LoVo (cell line): ENCODE data around the gene CCDC138.

ENCODE experiments used
- DNase-seq: peaks from one replicate; pipeline ENCODE4 v3.0.0-alpha.2; 2016; ENCODE audit warnings: low spot score

Gene CCDC138

DNA sequence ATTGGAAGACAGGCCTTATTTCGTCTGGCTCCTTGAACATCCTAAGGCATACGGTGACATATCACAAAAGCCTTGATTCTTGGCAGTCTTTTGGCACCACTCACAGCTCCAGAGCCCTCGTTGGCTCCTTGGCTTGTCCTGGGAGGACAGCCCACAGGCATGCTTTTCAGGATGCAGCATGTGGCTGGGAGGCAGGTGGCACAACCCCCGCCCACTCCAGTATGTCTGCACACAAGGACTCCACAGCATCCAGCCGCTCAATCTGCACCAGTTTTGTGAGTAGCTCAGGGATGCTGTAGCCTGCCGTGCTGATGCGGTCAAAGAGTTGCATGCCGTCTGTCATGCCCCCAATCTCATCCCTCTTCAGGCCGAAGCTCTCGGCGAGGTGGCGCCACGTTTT is 110.2 kb downstream of the CCDC138 start:
- no peak for DNase-seq

DNA sequence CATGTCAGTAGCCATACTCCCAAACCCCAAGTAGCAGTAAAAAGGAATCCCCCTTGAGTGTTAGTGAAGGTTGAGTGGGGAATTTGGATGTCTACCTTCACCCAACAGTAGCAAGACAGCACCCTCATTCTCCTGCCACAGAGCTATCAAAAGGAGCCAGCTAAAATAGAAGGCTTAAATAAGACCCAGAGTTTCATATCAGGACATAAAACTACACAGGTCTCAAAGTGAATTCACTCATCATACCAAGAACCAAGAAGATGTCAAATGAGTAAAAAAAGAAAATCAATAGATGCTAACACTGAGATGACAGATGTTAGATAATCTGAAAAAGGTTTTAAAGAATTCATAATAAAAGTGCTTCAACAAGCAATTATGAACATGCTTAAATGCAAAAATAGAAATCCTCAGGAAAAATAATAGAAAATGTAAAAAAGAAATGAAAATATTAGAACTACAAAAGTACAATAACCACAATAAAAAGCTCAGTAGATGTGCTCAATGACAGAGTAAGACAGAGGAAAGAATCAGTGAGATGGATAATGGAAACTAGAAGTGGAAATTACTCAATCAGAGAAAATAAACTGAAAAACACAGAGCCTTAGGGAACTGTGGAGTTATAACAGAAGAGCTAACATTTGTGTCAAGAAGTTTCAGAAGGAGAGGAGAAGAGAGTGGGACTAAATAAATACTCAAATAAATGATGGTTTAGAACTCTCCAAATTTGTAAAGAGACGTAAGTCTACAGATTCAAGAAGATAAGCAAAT is 111.9 kb downstream of the CCDC138 start:
- no peak for DNase-seq

DNA sequence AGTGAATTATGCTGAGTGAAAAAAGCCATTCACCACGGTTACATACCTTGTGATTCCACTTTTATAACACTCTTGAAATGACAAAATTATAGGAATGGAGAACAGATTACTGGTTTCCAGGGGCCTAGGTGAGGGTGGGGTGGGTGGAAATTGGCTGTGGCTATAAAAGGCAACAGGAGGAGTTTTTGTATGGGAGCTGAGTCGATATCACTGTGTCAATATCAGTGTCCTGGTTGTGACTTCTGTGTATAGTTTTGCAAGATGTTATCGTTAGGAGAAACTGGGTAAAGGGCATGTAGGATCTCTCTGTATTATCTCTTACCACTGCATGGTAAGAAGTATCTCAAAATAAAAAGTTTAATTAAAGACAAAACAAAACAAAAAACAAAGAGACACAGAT is 118.1 kb downstream of the CCDC138 start:
- DNase-seq: no peak

DNA sequence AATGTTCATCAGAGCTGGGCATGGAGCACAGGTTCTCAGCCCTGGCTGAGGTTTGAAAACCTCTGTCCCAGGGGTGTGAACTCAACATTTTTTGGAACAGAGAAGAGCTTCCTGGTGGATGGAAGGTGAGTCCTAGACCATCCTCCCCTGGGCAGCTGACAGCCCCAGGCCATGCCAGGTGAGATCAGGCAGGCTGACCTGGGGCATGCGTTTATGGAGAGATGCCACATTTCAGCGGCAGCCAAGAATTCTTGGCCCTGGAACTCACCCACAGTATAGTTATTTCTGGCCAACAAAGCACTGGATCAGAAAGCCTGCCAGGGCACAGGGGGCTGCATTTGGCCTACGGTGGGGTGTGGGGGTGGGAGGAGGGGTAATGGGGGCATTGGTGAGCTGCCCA is 118.6 kb downstream of the CCDC138 start:
- DNase-seq: no peak

DNA sequence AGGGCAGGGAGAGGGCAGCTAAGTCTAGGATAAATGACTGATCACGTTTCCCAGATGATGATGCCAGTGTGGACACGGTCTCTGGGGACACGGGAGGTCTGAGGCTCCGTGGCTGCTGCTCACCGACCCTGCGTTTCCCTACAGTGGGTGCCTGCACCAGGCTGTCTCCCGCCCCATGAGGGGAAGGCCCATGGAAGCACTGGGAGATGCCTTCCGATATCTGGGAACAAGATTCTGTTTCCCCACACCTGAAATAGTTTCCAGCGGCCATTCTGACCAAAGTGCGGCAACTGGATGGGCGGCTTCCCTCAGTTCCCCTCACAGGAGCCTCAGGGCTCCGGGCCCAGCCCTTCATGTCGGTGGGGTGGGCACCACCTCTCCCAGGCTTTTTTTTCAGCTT is 119.3 kb downstream of the CCDC138 start:
- DNase-seq: no peak

DNA sequence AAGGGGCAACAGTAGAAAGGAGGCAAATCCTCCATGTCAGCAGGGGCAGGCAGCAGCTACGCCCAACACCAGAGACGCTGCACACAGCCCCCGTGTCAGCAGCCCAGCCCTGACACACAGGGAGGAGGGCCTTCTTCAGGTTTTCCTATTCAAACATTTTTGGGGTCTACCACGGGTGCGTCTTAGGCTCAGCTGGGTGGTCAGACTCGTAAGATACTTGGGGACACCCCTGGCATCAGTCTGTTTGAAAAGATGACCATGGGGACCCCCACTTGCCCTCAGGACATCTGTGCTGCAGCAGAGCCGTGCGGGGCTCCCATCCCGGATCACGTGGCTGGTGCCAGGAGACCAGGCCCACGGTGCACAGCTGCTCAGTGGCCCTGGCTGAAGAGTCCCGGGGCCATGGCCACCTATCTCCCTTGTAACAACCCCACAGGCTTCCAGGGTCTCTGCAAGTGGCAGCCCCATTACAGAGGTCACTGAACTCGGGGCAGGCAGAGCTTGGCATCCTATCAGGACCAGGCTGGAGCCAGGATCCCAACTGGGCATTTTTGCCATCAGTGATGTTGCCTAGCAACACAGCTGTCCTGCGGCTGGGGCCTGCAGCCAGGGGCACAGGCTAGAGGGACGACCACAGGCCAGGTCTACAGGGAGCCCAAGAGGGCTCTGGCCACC is 120.0 kb downstream of the CCDC138 start:
- DNase-seq: no peak

DNA sequence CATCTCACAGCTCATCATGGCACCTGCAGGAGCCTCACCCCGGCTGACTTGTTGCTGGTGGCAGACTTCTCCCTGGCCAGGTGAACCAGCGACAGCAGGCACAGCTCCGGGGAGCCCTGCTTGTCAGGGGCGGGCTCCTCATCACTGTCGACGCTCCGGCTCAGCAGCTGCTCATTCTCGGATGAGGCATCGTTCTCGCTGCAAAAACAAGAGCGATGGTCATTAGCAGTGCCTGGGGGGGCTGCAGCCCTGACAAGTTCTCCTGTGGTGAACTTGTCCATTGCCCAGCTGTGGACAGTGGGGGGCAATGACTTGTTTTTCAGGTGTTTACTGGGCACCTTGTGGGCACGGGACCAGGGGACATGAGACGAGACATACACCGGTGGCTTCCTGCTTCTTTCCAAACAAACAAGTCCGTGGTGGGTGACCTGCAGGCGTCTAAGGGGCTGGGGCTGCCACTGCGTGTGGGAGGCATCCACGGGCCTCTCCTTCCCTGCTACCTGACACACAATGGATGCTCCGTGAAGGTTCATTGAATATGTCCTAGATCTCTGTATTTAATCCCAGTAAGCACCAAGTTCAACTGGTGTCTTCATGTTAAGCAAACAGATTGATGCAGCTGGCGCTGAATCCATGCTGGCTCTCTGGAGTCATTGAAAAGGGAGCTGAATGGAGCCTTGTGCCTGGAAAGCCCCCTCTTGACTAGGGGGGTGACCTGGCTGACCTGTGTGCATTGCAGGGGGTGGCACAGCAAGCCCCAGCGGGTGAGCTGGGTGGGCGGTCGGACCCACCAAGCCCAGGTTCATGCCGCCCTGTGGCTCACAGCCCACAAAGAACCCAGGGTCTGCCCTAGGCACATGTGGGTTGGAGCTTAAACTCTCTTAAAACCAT is 121.5 kb downstream of the CCDC138 start:
- DNase-seq: no peak

DNA sequence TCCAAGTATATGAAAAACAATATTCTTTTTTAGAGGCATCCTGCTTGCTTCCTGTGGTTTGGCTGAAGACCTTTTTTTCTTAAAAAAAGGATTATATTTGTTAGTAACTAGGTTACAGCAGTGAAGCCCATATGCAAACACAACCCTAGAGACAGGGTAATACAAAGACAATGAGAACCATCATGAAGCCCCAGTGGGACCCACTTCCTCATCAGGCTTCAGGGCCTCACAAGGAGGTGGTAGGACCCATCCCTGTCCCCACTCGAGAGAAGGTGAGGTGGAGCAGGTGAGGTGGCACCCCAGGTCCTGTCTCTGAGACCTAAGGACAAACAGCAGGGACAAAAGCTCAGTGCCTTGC is 122.1 kb downstream of the CCDC138 start:
- DNase-seq: no peak

DNA sequence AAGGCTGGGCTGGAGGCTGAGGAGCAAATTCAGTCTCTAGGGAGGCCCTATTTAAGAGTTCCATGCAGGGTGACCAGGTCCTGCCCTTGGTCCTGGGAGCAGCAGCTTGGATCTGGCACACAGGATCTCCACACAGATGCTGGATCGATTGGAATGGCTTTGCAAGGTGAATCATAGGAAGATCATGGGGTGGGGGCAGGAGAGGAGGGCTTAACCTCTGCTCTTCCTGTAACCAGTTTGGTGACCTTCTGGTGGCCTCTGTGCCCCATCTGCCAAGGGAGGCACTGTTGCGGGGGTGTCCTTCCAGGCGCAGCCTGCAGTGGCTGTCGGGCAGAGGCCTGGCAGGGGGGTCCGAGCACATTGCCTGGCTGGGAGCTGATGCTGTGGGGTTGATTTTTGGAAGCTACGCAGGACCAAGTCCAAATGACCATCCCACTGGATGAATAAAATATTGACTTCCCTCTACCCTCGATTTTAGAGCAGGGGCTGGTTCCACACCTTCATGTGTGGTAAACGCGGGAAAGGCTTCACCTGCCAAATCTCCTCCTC is 122.8 kb downstream of the CCDC138 start:
- no peak for DNase-seq

DNA sequence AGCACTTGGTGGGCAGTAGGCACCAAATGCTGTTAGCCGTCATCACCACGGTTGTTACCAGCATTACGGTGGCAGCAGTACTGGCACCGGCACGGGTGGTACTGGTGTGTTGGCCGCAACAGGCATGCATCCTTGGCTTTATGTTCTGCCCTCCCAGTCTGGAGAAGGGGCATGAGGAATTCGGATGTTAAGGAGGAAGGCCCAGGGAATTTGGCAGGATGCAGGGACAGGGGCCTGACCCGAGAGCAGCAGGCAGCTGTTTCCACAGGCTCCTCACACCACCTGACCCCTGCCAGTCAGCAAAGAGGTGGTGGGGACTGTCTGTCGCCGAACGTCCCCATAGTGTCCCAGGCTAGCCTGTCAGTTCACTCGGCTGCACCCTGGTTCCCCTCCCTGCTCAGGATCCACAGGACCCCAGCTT is 123.5 kb downstream of the CCDC138 start:
- no peak for DNase-seq

DNA sequence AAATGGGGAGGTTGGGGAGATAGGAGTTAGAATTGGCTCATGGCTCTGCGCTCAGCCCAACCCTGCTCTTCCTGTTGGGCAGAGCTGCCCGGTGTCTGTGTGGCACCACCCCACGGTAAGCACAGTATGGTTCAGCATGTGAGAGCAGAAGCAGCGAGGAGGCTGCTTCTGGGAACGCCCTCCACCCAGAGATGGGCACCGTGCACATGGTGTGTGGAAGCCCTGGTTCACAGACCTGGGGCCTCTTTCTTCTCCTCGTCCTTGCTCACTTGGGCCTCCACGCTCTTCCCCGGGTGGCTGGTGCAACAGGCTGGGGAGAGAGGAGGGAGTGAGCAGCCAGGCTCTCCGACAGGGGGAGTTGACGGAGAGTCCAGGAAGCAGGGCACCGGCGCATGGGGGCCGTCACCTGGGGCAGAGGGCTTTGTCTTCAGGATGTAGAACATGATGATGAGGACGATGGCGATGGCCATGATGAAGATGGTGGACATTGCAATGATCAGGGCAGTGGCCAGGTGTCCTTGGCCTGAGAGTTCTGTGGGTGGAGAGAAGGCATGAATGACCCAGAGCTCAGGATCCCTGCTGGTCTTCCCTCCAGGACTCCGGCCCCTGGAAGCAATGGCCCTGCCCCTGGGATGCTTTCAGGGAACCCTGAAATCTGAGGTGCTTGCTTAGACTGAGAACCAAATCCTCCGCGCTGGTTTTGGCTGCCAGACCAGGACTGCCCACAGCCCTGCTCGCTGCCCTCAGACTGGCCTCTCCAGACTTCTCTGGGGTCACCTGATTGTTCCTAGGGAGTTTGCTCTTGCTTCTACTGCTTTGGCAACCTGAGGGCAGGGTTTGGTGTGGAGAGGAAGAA is 124.2 kb downstream of the CCDC138 start:
- DNase-seq: no peak

DNA sequence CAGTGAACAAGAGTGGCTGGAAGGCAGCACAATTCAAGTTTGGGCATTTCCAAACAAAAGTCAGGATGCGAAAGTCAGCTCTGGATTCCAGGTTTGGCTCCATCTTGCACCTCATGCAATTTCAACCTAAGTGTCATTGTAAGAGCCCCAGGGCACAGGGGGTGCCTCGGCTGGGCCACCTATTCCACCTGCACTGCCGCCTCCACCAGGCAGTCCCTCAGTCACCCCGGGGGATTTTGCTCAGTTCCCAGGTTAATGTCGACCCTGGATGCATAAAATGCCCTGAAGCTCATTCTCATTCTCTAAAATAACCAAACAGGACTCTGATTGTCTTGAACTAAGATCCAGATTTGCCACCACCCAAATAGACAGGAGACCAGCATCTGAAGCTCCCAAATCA is 124.8 kb downstream of the CCDC138 start:
- DNase-seq: no peak

DNA sequence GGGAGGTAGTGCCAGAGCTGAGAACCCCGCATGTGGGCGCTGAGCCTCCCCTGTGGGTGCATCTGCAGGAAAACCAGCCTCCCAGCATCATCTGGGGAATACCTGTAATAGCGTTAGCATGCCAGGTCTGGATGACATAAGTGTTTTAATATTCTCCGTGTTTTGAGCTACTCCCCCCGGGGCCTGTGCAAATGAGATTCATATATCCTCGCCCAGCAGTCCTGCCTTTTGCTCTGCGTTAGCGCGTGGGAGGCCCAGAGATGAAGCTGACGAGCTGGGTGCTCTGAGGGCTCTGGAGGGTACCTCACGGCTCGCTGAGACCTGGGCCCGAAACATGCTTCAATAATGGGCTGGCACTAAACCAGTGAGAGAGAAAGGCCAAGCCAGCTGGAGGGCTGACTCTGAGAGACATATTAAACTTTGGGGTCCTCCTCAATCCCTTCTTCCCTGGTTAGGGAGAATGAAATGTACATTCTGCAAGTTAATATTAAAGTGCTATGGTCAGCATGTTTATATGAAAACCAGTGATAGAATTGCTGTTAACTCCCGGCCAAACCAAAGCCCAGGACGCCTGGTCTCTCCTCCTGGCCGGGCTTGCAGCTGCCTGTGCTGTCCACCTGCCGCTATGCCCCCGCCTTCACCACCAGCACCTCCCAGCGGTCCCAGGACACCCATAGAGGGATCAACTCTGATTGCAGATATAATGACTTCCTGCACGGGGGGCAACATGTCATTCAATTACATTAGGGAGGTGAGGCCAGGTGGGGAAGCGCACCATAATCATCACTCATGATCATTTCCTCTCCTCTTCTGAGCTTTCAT is 125.4 kb downstream of the CCDC138 start:
- no peak for DNase-seq

DNA sequence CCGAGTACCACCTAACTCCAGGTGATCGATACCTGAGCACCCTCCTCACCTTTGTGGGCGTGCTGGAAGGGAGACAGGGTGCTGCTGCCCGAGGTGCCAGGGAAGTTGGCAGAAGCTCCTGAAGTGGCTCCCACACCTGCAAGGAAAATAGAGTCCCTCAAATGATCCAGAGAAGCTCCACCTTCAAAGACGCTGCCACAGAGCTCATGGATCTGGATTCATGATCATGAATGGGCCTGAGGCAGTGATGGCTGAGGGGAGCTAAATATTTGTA is 126.0 kb downstream of the CCDC138 start:
- no peak for DNase-seq

DNA sequence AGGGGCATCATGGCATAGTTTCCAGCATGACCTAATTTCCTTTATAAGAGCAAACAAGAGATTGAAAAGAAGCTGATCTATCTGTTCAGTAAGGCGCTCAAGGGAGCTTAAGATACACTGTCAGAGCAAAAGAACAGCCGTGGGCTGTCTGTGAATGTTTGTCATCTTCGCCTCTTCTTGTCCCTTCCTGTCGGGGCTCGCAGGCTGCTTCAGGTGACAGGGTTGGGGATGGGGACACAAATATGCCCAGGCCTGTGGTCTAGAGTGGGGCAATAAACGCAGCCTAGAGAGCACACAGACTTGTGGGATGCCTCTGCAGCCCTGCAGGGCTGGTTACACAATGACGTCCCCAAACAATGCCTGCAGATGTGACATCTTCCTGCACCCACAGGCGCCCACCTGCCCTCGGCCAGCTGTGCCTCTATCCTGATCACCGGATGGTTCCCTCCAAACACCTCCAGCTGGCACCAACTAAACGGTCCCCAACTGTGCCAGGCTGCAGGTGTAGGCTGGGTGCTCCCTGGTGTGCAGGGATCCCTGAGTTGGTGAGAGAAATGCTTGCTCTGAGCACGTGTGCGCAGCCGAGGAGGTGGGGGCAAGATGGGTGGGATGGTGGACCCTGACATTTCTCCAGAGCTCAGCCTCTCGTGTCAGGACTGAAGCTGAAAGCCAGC is 129.7 kb downstream of the CCDC138 start:
- DNase-seq: no peak

DNA sequence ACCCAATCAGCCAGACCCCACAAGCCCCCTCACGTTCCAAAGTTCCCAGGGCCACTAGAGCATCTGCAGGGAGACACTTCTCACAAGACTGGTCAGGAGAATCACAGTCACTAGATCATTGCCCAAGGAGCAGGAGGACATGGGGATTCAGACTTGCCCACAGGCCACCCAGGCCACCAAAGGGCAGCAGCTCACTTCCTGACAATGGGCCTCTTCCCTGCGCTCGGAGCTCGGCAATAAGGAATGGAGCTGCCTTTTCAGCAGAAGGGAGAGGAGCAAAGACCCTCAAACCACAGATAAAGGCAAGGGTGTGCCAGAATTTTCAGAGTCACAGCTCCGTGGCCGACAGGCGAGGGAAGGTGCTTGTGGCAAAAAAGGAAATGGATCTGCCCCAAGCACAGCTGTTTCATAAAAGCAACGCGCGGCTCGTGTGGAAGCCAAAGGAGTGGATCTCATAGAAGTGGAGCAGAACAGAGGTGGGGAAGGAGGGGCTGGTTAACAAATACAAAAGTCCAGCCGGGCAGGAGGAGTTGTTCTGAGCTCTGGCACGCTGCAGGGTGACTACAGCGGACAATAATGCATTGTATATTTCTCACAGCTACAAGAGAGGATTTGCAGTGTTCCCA is 130.3 kb downstream of the CCDC138 start:
- DNase-seq: no peak

DNA sequence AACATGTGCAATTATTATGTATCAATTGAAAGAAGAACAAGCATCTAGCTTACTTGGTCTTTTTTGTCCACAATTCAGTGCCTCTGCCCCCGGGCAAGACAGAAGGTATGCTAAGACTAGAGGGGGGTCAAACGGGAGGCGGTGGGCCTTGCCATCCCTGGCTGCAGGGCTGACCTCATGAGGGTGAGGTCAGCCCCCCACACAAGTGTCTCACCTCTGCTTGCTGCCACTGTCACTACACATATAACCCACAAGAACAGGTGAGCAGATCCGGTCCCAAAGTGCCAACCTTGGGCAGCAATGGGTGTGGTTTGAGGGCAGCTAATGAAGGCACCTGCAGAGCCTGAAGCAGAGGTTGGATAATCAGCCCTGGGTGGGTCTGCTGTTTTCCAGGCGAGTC is 131.0 kb downstream of the CCDC138 start:
- no peak for DNase-seq

DNA sequence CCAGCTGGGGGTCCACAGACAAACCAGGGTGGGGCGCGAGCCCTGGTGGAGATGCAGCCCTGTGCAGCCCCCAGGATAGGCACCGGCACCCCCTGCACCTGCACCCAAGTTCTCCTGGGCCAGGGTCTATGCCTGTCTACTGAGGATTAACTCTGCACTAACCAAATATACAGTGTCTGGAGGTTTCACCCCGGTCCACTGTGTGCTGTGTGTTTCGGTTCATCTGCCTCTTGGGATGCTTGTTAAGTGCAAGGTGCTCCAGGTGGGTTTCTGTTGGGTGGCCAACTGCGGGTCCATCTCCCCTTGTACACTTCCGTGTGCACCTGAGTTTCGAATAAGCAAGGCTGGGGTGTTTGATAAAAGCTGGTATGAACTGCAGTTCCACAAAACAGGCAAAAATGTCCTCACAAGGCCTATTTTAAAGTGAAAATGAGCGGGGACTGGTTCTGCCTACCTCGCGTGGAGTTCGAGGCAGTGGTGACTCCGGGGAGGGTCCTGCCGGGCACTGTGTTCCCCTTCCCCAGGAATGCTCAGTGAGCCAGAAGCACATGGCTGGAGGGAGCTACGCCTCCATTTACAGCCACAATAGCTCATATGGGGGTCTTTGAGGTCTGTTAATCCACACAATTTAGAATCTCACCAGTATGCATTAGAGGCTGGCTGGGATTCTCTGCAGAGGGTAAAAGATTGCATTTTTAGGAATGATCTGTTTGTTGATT is 131.7 kb downstream of the CCDC138 start:
- no peak for DNase-seq

DNA sequence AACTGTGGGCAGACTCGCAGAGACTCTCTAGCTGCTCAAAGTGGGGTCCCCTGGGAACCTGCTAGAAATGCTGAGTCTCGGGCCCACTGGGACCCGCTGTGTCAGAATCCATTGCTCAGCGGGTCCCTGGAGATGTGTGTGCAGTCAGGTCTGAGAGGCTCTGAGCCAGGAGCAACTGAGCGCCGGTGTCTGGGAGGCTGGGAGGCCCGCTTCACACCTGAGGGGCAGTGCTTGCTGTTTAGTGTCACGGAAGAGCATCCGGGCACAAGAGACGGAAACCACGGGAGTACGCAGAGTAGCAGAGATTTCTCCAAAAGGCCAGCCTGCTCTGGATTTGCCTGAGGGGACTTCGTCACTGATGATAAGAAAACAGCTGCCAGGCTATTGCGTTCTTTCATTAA is 132.4 kb downstream of the CCDC138 start:
- DNase-seq: no peak
